ENCODE results near the gene RPS6KA1.
"Not testable (repeated sequence)": the region's sequence is repeated elsewhere in the genome, so short reads cannot be mapped to it uniquely, and the experiment has no call there.

The RPS6KA1 gene

GRCh38 chr1:26529655-26530409, at the start of gene RPS6KA1:
RPS6KA1 (plus strand) TSS chr1:26529761; CDS start chr1:26529921, 160 bp downstream.
- peak within 1 kb of the TSS; percentile 31 to 87 (median 78) for H3K27ac ChIP-seq
- peak within 1 kb of the TSS; percentile 52 to 94 (median 78) for H3K4me3 ChIP-seq

- Histone ChIP-seq H3K27ac (no peak overlapping the region), H3K4me3 (no peak overlapping the region)
Observed at GRCh38 chr1:26482921-26483320, 46.6 kb upstream of the RPS6KA1 start.

DNA sequence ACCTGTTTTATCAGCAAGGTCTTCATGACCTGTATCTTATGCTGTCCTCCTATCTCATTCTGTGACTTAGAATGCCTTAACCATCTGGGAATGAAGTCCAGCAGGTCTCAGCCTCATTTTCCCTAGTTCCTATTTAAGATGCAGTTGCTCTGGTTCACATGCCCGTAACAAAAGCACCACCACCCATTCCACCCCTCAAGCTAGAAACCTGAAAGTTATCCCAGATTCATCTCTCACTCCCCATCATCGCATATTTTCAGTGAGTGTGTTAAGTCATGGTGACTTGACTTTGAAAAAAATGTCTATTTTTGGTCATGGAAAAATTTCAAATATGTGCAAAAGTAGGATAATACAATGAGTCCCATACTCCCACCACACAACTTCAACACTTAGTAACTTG, 45.6 kb upstream of the RPS6KA1 start:
- Histone ChIP-seq H3K4me3 (no peak overlapping the region), H3K27ac (no peak overlapping the region)

- no peak overlapping the region for H3K4me3 ChIP-seq
- no peak overlapping the region for H3K27ac ChIP-seq
Observed at GRCh38 chr1:26490155-26490554, 39.4 kb upstream of the RPS6KA1 start.

DNA sequence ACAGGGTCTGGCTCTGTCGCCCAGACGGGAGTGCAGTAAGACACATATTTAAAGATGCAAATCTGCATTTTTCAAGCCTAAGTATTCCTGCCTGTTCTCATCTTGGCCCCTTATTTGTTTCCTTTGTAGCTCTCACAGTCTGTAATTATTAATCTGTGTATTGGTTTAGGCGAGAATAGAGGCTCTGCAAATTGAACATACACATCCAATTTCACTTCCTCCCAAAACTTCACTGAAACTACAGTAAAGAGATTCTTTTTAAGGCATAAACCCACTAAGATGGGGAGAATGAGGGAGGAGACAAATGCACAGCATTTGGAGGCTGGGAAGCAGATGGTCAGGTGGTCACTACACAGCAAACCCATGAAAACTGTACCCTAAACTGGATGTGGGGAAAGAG, 36.3 kb upstream of the RPS6KA1 start:
- Histone ChIP-seq H3K27ac (no peak overlapping the region), H3K4me3 (no peak overlapping the region)

- Histone ChIP-seq H3K27ac (no peak overlapping the region), H3K4me3 (no peak overlapping the region)
Observed at GRCh38 chr1:26493938-26494337, 35.6 kb upstream of the RPS6KA1 start.

GRCh38 chr1:26496861-26497260, 32.7 kb upstream of the RPS6KA1 start:
- no peak overlapping the region for H3K4me3 ChIP-seq
- no peak overlapping the region for H3K27ac ChIP-seq

DNA sequence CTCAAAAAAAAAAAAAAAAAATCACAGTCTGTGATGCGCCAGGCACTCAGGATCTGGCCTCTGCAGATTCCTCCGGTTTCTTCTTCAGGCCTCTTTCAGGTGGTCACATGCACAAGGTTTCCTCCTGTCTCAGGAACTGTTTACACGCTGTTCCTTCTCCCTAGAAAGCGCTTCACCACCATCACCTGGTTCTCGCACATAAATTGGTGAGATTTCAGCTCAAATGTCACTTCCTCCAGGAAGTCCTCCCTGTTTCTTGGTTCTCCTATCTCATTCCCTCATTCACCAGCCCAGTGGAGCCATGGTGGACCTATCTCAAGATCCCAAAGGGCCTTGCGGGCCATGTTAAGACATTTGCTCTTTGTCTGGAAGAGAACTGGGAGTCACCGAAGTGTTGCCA, 30.7 kb upstream of the RPS6KA1 start:
- no peak overlapping the region for H3K4me3 ChIP-seq

DNA sequence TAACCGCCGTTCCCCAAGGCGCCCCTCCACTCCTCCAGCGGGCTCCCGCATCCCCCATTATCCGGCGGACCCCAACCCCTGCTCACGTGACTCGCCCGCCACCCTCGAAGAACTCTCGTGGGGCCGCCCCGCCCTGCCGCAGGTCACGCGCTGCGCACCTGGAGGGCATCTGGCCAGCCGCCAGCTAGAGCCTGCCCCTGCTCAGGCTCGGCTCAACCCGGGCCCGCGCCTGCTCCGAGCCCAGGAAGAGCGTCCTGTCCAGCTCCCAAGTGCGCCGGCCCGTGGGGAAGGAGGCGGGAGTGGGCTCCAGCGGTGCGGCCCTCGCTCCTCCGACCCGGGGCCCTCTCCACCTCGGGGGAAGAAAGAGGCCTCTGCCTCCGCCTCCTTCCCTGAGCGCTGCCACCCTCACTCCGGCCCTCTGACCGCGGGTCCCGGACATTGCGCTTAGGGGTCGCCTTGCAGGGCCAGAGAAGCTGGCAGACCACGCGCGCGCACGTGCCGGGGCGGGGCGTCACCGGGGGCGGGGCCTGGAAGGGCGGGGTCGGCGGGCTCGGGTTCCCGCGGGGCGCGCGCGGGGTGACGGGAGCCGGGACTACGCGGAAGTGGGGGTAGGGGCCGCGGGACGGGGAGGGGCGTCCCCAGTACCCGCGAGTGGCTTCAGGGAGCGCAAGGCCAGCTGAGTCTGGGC, 28.9 kb upstream of the RPS6KA1 start:
- Histone ChIP-seq H3K4me3 (peak overlapping the region; percentile 49 to 70 (median 63)), H3K27ac (peak overlapping the region; percentile 81 to 99 (median 96))

More for the DNA sequence above, 30.7 kb upstream of the RPS6KA1 start:
- no peak overlapping the region for H3K27ac ChIP-seq

GRCh38 chr1:26510711-26511110, 18.9 kb upstream of the RPS6KA1 start:
- not testable (repeated sequence) for H3K4me3 ChIP-seq, H3K27ac ChIP-seq

DNA sequence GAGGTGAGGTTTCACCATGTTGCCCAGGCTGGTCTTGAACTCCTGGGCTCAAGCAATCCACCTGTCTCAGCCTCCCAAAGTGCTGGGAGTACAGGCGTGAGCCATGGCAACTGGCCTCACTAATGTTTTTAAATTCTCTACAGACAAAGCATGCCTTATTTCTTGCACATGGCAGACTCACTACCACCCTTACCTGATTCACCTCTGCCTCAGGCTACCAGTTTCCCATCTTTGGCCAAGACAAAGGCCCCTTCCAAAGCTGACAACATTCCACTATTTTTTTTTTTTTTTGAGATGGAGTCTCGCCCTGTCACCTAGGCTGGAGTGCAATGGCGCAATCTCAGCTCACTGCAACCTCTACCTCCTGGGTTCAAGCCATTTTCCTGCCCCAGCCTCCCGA, 13.7 kb upstream of the RPS6KA1 start:
- H3K4me3 ChIP-seq, H3K27ac ChIP-seq: not testable (repeated sequence)

GRCh38 chr1:26516987-26517765, 12.4 kb upstream of the RPS6KA1 start:
- no peak overlapping the region for H3K4me3 ChIP-seq
- no peak overlapping the region for H3K27ac ChIP-seq

DNA sequence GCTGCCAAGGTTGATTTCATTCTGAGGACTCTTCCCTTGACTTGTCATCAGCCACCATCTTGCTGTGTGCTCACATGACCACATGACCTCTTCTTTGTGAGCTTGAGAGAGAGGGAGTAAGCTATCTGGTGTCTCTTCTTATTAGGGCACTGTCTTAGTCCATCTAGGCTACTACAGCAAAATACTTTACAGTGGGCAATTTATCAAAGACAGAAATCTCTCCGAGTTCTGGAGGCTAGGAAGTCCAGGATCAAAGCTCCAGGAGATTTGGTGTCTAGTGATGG, 11.9 kb upstream of the RPS6KA1 start:
- Histone ChIP-seq H3K27ac (no peak overlapping the region), H3K4me3 (no peak overlapping the region)

- H3K4me3 ChIP-seq, result no peak overlapping the region
- no peak overlapping the region for H3K27ac ChIP-seq
Observed at GRCh38 chr1:26518355-26518754, 11.2 kb upstream of the RPS6KA1 start.

- no peak overlapping the region for H3K27ac ChIP-seq
- no peak overlapping the region for H3K4me3 ChIP-seq
Observed at GRCh38 chr1:26520339-26520738, 9.2 kb upstream of the RPS6KA1 start.

- Histone ChIP-seq H3K27ac (no peak overlapping the region), H3K4me3 (no peak overlapping the region)
Observed at GRCh38 chr1:26521669-26522030, 7.9 kb upstream of the RPS6KA1 start.

DNA sequence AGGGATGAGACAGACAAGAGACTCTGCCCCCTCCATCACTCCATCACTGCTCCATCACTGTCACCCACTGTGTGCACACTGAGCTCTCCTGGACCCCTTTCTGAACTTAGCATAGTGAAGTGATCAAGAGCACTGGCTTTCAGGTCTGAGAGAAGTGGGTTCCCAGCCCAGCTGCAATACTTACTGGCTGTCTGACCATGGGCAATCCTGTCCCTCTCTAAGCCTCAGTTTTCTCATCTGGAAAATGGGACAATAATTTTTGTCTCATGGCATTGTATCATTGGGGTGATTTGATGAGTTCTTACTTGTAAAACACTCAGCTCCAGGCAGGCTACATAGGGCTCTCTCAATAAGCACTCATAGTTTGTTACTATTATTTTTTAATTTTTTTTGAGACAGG, 7.5 kb upstream of the RPS6KA1 start:
- Histone ChIP-seq H3K27ac (no peak overlapping the region), H3K4me3 (no peak overlapping the region)

GRCh38 chr1:26524181-26524580, 5.4 kb upstream of the RPS6KA1 start:
- Histone ChIP-seq H3K4me3 (no peak overlapping the region), H3K27ac (no peak overlapping the region)

DNA sequence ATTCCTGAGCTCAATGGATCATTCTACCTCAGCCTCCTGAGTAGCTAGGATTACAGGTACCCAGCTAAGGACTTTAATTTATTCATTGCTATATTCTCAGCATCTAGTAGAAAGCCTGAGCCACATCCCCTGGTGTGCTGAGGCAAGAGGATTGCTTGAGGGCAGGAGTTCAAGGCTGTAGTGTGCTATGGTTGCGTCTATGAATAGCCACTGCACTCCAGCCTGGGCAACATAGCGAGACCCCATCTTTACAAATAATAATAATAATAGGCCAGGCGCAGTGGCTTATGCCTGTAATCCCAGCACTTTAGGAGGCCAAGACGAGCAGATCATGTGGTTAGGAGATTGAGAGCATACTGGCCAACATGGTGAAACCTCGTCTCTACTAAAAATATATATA, 3.3 kb upstream of the RPS6KA1 start:
- H3K4me3 ChIP-seq, result no peak overlapping the region
- H3K27ac ChIP-seq, result no peak overlapping the region

DNA sequence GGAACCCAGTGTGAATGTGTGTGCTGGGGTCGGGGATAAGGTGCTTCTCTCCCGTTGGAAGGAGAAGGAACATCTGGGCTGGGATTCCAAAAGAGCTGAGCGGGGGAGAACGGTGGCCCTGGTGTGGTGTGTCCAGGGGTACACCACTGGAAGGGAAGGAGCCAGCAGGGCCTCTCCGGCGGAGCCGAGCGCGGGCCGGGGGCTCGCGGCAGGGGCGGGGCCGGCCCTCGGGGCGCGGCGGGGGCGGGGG, 231 bp upstream of the RPS6KA1 start:
- H3K4me3 ChIP-seq, result peak overlapping the region; percentile 52 to 94 (median 78)
- peak overlapping the region in 2 of 21 experiments; percentile 20 to 84 for H3K27ac ChIP-seq

- Histone ChIP-seq H3K27ac (peak overlapping the region; percentile 31 to 87 (median 73)), H3K4me3 (peak overlapping the region; percentile 52 to 94 (median 78))
Observed at GRCh38 chr1:26530410-26530894, 891 bp downstream of the RPS6KA1 start.
